CD1c-positive myeloid dendritic cell (primary cell): ENCODE data around the gene CD8B.
"Not testable (repeated sequence)": the region's sequence is repeated elsewhere in the genome, so short reads cannot be mapped to it uniquely, and the experiment has no call there.

Source experiments
- DNase-seq: peaks from one replicate; pipeline ENCODE4 v3.0.0-alpha.2; 2016; ENCODE audit errors: extremely low spot score

Gene CD8B

GRCh38 chr2:86836915-86837695 is 24.6 kb downstream of the CD8B start:
- DNase-seq, result peak; percentile 87

GRCh38 chr2:86835548-86835889 is 26.2 kb downstream of the CD8B start:
- DNase-seq, result not testable (repeated sequence)

GRCh38 chr2:86833315-86833714 is 28.4 kb downstream of the CD8B start:
- DNase-seq, result no peak

GRCh38 chr2:86832334-86833096 is 29.2 kb downstream of the CD8B start:
- no peak for DNase-seq

GRCh38 chr2:86831537-86831936 is 30.1 kb downstream of the CD8B start:
- no peak for DNase-seq

GRCh38 chr2:86826951-86827350 is 34.7 kb downstream of the CD8B start:
- DNase-seq, result no peak

GRCh38 chr2:86825693-86826381 is 35.8 kb downstream of the CD8B start:
- DNase-seq, result no peak

GRCh38 chr2:86825036-86825692 is 36.5 kb downstream of the CD8B start:
- no peak for DNase-seq

GRCh38 chr2:86822668-86823345 is 38.9 kb downstream of the CD8B start:
- DNase-seq, result no peak

GRCh38 chr2:86821842-86822241 is 39.8 kb downstream of the CD8B start:
- no peak for DNase-seq

- no peak for DNase-seq
These were observed 40.4 kb downstream of the CD8B start for GRCh38 chr2:86821306-86821705.

GRCh38 chr2:86818957-86819356 is 42.7 kb downstream of the CD8B start:
- DNase-seq, result no peak

- DNase-seq, result no peak
These were observed 43.4 kb downstream of the CD8B start for GRCh38 chr2:86818114-86818801.

- DNase-seq, result no peak
These were observed 46.1 kb downstream of the CD8B start for GRCh38 chr2:86815611-86816010.

- no peak for DNase-seq
These were observed 52.1 kb downstream of the CD8B start for GRCh38 chr2:86809481-86810121.

- peak; percentile 92 for DNase-seq
These were observed 53.1 kb downstream of the CD8B start for GRCh38 chr2:86808315-86809161.

- peak; percentile 23 for DNase-seq
These were observed 54.0 kb downstream of the CD8B start for GRCh38 chr2:86807468-86808275.

- no peak for DNase-seq
These were observed 54.6 kb downstream of the CD8B start for GRCh38 chr2:86807133-86807467.
